ENCODE data around the gene RANBP3.
A peak's percentile ranks its signal among the peaks of the same experiment; 100 is the strongest.

Gene RANBP3

GRCh38 chr19:5913739-5914357 lies 64.1 kb downstream of the RANBP3 start, which contains the start of gene CAPS:
CAPS (plus strand) TSS chr19:5914254; CDS start chr19:5914407, 153 bp downstream.
- Histone ChIP-seq H3K36me3 (ENCODE audit: insufficient read depth, low read length) (peaks cover 35% of the 10 kb centered on the region), H3K27me3 (ENCODE audit: insufficient read depth, low read length) (no peaks in the 10 kb centered on the region), H3K9me3 (ENCODE audit: low read length) (no peaks in the 10 kb centered on the region), H2AFZ (ENCODE audit: low read depth, low read length) (no peak within 1 kb of the TSS), H3K4me3 (ENCODE audit: low read length) (no peak within 1 kb of the TSS), H3K4me1 (ENCODE audit: insufficient read depth, low read length) (peaks cover 20% of the 10 kb centered on the region)

- peaks cover 13% of the 10 kb centered on the region for H3K36me3 ChIP-seq (ENCODE audit: insufficient read depth, low read length)
- no peaks in the 10 kb centered on the region for H3K27me3 ChIP-seq (ENCODE audit: insufficient read depth, low read length)
- H3K4me1 ChIP-seq (ENCODE audit: insufficient read depth, low read length) = peaks cover 21% of the 10 kb centered on the region
- no peak overlapping the region for H2AFZ ChIP-seq (ENCODE audit: low read depth, low read length)
- H3K4me3 ChIP-seq (ENCODE audit: low read length) = no peak overlapping the region
- H3K9me3 ChIP-seq (ENCODE audit: low read length) = no peaks in the 10 kb centered on the region
Measured at GRCh38 chr19:5911366-5911765, 66.6 kb downstream of the RANBP3 start.

GRCh38 chr19:5910638-5910907 lies 67.4 kb downstream of the RANBP3 start:
- peaks cover 10% of the 10 kb centered on the region for H3K36me3 ChIP-seq (ENCODE audit: insufficient read depth, low read length)
- H3K27me3 ChIP-seq (ENCODE audit: insufficient read depth, low read length) = no peaks in the 10 kb centered on the region
- no peak overlapping the region for H2AFZ ChIP-seq (ENCODE audit: low read depth, low read length)
- H3K4me1 ChIP-seq (ENCODE audit: insufficient read depth, low read length) = peaks cover 21% of the 10 kb centered on the region
- no peak overlapping the region for H3K4me3 ChIP-seq (ENCODE audit: low read length)
- no peaks in the 10 kb centered on the region for H3K9me3 ChIP-seq (ENCODE audit: low read length)

- Histone ChIP-seq H3K4me1 (ENCODE audit: insufficient read depth, low read length) (peaks cover 21% of the 10 kb centered on the region), H2AFZ (ENCODE audit: low read depth, low read length) (no peak overlapping the region), H3K27me3 (ENCODE audit: insufficient read depth, low read length) (no peaks in the 10 kb centered on the region), H3K9me3 (ENCODE audit: low read length) (no peaks in the 10 kb centered on the region), H3K36me3 (ENCODE audit: insufficient read depth, low read length) (peaks cover 3% of the 10 kb centered on the region), H3K4me3 (ENCODE audit: low read length) (no peak overlapping the region)
Measured at GRCh38 chr19:5908773-5909442, 69.0 kb downstream of the RANBP3 start.

- H3K9me3 ChIP-seq (ENCODE audit: low read length) = no peaks in the 10 kb centered on the region
- H3K4me1 ChIP-seq (ENCODE audit: insufficient read depth, low read length) = peaks cover 29% of the 10 kb centered on the region
- H3K4me3 ChIP-seq (ENCODE audit: low read length) = no peak overlapping the region
- H3K36me3 ChIP-seq (ENCODE audit: insufficient read depth, low read length) = no peaks in the 10 kb centered on the region
- no peaks in the 10 kb centered on the region for H3K27me3 ChIP-seq (ENCODE audit: insufficient read depth, low read length)
- no peak overlapping the region for H2AFZ ChIP-seq (ENCODE audit: low read depth, low read length)
Measured at GRCh38 chr19:5907241-5907640, 70.7 kb downstream of the RANBP3 start.

- H3K27me3 ChIP-seq (ENCODE audit: insufficient read depth, low read length) = no peaks in the 10 kb centered on the region
- no peaks in the 10 kb centered on the region for H3K9me3 ChIP-seq (ENCODE audit: low read length)
- peak overlapping the region; percentile 65 for H2AFZ ChIP-seq (ENCODE audit: low read depth, low read length)
- H3K4me1 ChIP-seq (ENCODE audit: insufficient read depth, low read length) = peaks cover 23% of the 10 kb centered on the region
- H3K36me3 ChIP-seq (ENCODE audit: insufficient read depth, low read length) = peaks cover 2% of the 10 kb centered on the region
- H3K4me3 ChIP-seq (ENCODE audit: low read length) = peak overlapping the region; percentile 99
Measured at GRCh38 chr19:5905114-5905778, 72.7 kb downstream of the RANBP3 start.

- peaks cover 2% of the 10 kb centered on the region for H3K36me3 ChIP-seq (ENCODE audit: insufficient read depth, low read length)
- no peaks in the 10 kb centered on the region for H3K9me3 ChIP-seq (ENCODE audit: low read length)
- H3K27me3 ChIP-seq (ENCODE audit: insufficient read depth, low read length) = no peaks in the 10 kb centered on the region
- H3K4me1 ChIP-seq (ENCODE audit: insufficient read depth, low read length) = peaks cover 16% of the 10 kb centered on the region
- peak within 1 kb of the TSS; percentile 99 for H3K4me3 ChIP-seq (ENCODE audit: low read length)
- peak within 1 kb of the TSS; percentile 82 for H2AFZ ChIP-seq (ENCODE audit: low read depth, low read length)
Measured at GRCh38 chr19:5904352-5905113, 73.4 kb downstream of the RANBP3 start, which contains the start of gene VMAC. VMAC (plus strand) TSS chr19:5904872; CDS start chr19:5904891, 19 bp downstream.

- no peaks in the 10 kb centered on the region for H3K9me3 ChIP-seq (ENCODE audit: low read length)
- peak within 1 kb of the TSS; percentile 99 for H3K4me3 ChIP-seq (ENCODE audit: low read length)
- peaks cover 2% of the 10 kb centered on the region for H3K36me3 ChIP-seq (ENCODE audit: insufficient read depth, low read length)
- H3K27me3 ChIP-seq (ENCODE audit: insufficient read depth, low read length) = no peaks in the 10 kb centered on the region
- H2AFZ ChIP-seq (ENCODE audit: low read depth, low read length) = peak within 1 kb of the TSS; percentile 82
- peaks cover 8% of the 10 kb centered on the region for H3K4me1 ChIP-seq (ENCODE audit: insufficient read depth, low read length)
Measured at GRCh38 chr19:5903624-5904351, 74.2 kb downstream of the RANBP3 start, which contains the start of gene NDUFA11. NDUFA11 (minus strand) TSS chr19:5903790; CDS start chr19:5903708, 82 bp downstream.

- Histone ChIP-seq H3K27me3 (ENCODE audit: insufficient read depth, low read length) (no peaks in the 10 kb centered on the region), H3K9me3 (ENCODE audit: low read length) (no peaks in the 10 kb centered on the region), H3K4me1 (ENCODE audit: insufficient read depth, low read length) (peaks cover 8% of the 10 kb centered on the region), H3K36me3 (ENCODE audit: insufficient read depth, low read length) (peaks cover 2% of the 10 kb centered on the region), H2AFZ (ENCODE audit: low read depth, low read length) (peak overlapping the region; percentile 82), H3K4me3 (ENCODE audit: low read length) (peak overlapping the region; percentile 99)
Measured at GRCh38 chr19:5903056-5903623, 74.8 kb downstream of the RANBP3 start.

GRCh38 chr19:5900976-5901375 lies 77.0 kb downstream of the RANBP3 start:
- H3K9me3 ChIP-seq (ENCODE audit: low read length) = no peaks in the 10 kb centered on the region
- H2AFZ ChIP-seq (ENCODE audit: low read depth, low read length) = no peak overlapping the region
- H3K4me3 ChIP-seq (ENCODE audit: low read length) = no peak overlapping the region
- no peaks in the 10 kb centered on the region for H3K27me3 ChIP-seq (ENCODE audit: insufficient read depth, low read length)
- H3K4me1 ChIP-seq (ENCODE audit: insufficient read depth, low read length) = peaks cover 8% of the 10 kb centered on the region
- peaks cover 4% of the 10 kb centered on the region for H3K36me3 ChIP-seq (ENCODE audit: insufficient read depth, low read length)

- Histone ChIP-seq H3K9me3 (ENCODE audit: low read length) (no peaks in the 10 kb centered on the region), H3K36me3 (ENCODE audit: insufficient read depth, low read length) (peaks cover 13% of the 10 kb centered on the region), H3K4me1 (ENCODE audit: insufficient read depth, low read length) (peaks cover 8% of the 10 kb centered on the region), H3K27me3 (ENCODE audit: insufficient read depth, low read length) (no peaks in the 10 kb centered on the region), H3K4me3 (ENCODE audit: low read length) (no peak overlapping the region), H2AFZ (ENCODE audit: low read depth, low read length) (no peak overlapping the region)
Measured at GRCh38 chr19:5899728-5900526, 78.0 kb downstream of the RANBP3 start.

All from neuron (in vitro differentiated cells).